Measurements from ENCODE around the gene TMEM54.

Gene TMEM54

GRCh38 chr1:32858136-32858535 is 43.1 kb downstream of the TMEM54 start:
- Histone ChIP-seq H3F3A (ENCODE audit: insufficient read depth, low read length) (no peaks in the 10 kb centered on the region), H3K9me3 (ENCODE audit: low read length) (no peaks in the 10 kb centered on the region), H3K9ac (ENCODE audit: low read length) (no peak overlapping the region), H3K36me3 (ENCODE audit: insufficient read depth, low read length) (peaks cover 35% of the 10 kb centered on the region; the same call in 1 of the 2 replicates), H3K4me2 (ENCODE audit: low read length) (no peak overlapping the region), H3K4me3 (ENCODE audit: low read depth, low read length, poor library complexity, severe bottlenecking) (no peak overlapping the region), H3K27ac (ENCODE audit: low read depth, low read length, poor library complexity, severe bottlenecking) (no peak overlapping the region), H3K9me2 (ENCODE audit: low read depth, low read length) (no peaks in the 10 kb centered on the region), H3K27me3 (ENCODE audit: insufficient read depth, low read length) (no peaks in the 10 kb centered on the region), H4K20me1 (ENCODE audit: insufficient read depth, low read length) (no peaks in the 10 kb centered on the region), H2AFZ (ENCODE audit: low read length) (no peak overlapping the region), H3K79me2 (ENCODE audit: insufficient read depth, low read length) (no peaks in the 10 kb centered on the region), H3K4me1 (ENCODE audit: insufficient read depth, low read length, severe bottlenecking) (no peaks in the 10 kb centered on the region)
- TF ChIP-seq EZH2 (IDR thresholded peaks at IDR 0.05; ENCODE audit: borderline replicate concordance, low read length): no peak
- TF ChIP-seq CTCF (IDR thresholded peaks at IDR 0.05; ENCODE audit: low read length): no peak

GRCh38 chr1:32855861-32856617 is 45.1 kb downstream of the TMEM54 start:
- Histone ChIP-seq H3F3A (ENCODE audit: insufficient read depth, low read length) (no peaks in the 10 kb centered on the region), H3K27me3 (ENCODE audit: insufficient read depth, low read length) (no peaks in the 10 kb centered on the region), H3K4me2 (ENCODE audit: low read length) (no peak overlapping the region), H3K36me3 (ENCODE audit: insufficient read depth, low read length) (peaks cover 35% of the 10 kb centered on the region; the same call in 1 of the 2 replicates), H3K9me3 (ENCODE audit: low read length) (no peaks in the 10 kb centered on the region), H3K4me1 (ENCODE audit: insufficient read depth, low read length, severe bottlenecking) (no peaks in the 10 kb centered on the region), H2AFZ (ENCODE audit: low read length) (no peak overlapping the region), H3K9ac (ENCODE audit: low read length) (no peak overlapping the region), H3K27ac (ENCODE audit: low read depth, low read length, poor library complexity, severe bottlenecking) (no peak overlapping the region), H3K4me3 (ENCODE audit: low read depth, low read length, poor library complexity, severe bottlenecking) (no peak overlapping the region), H3K9me2 (ENCODE audit: low read depth, low read length) (no peaks in the 10 kb centered on the region), H4K20me1 (ENCODE audit: insufficient read depth, low read length) (no peaks in the 10 kb centered on the region), H3K79me2 (ENCODE audit: insufficient read depth, low read length) (no peaks in the 10 kb centered on the region)
- TF ChIP-seq CTCF (IDR thresholded peaks at IDR 0.05; ENCODE audit: low read length): no peak
- TF ChIP-seq EZH2 (IDR thresholded peaks at IDR 0.05; ENCODE audit: borderline replicate concordance, low read length): no peak

GRCh38 chr1:32848354-32849063 is 52.7 kb downstream of the TMEM54 start:
- H3K36me3 ChIP-seq (ENCODE audit: insufficient read depth, low read length): peaks cover 37% of the 10 kb centered on the region

More at GRCh38 chr1:32848354-32849063, 52.7 kb downstream of the TMEM54 start:
- no peak overlapping the region for H3K9ac ChIP-seq (ENCODE audit: low read length)
- no peak for TF ChIP-seq EZH2 (IDR thresholded peaks at IDR 0.05; ENCODE audit: borderline replicate concordance, low read length)
- TF ChIP-seq CTCF (IDR thresholded peaks at IDR 0.05; ENCODE audit: low read length): no peak
- no peaks in the 10 kb centered on the region for H3F3A ChIP-seq (ENCODE audit: insufficient read depth, low read length)
- no peaks in the 10 kb centered on the region for H3K9me3 ChIP-seq (ENCODE audit: low read length)
- no peak overlapping the region for H3K4me2 ChIP-seq (ENCODE audit: low read length)
- H3K9me2 ChIP-seq (ENCODE audit: low read depth, low read length): no peaks in the 10 kb centered on the region
- no peaks in the 10 kb centered on the region for H3K79me2 ChIP-seq (ENCODE audit: insufficient read depth, low read length)
- no peak overlapping the region for H3K4me3 ChIP-seq (ENCODE audit: low read depth, low read length, poor library complexity, severe bottlenecking)
- H3K27me3 ChIP-seq (ENCODE audit: insufficient read depth, low read length): no peaks in the 10 kb centered on the region
- H4K20me1 ChIP-seq (ENCODE audit: insufficient read depth, low read length): no peaks in the 10 kb centered on the region
- H2AFZ ChIP-seq (ENCODE audit: low read length): no peak overlapping the region
- no peaks in the 10 kb centered on the region for H3K4me1 ChIP-seq (ENCODE audit: insufficient read depth, low read length, severe bottlenecking)
- H3K27ac ChIP-seq (ENCODE audit: low read depth, low read length, poor library complexity, severe bottlenecking): no peak overlapping the region

All from OCI-LY1 (cell line).